Activated T-cell treated with anti-CD3 and anti-CD28 coated beads, Interleukin-2, amount 50 U/mL, for 1 hour (primary cell): ENCODE data around the gene FRYL.

Experiments used
- DNase-seq: peaks from one replicate; pipeline ENCODE4 v3.0.0-alpha.2; 2020

FRYL gene

GRCh38 chr4:48602763-48603162 is 177.3 kb downstream of the FRYL start:
- DNase-seq = no peak

- no peak for DNase-seq
Measured at GRCh38 chr4:48602222-48602621, 177.9 kb downstream of the FRYL start.

GRCh38 chr4:48596336-48596735 is 183.7 kb downstream of the FRYL start:
- no peak for DNase-seq

GRCh38 chr4:48594180-48594579 is 185.9 kb downstream of the FRYL start:
- DNase-seq = no peak

GRCh38 chr4:48591372-48591771 is 188.7 kb downstream of the FRYL start:
- DNase-seq = no peak

- DNase-seq = no peak
Measured at GRCh38 chr4:48590884-48591283, 189.2 kb downstream of the FRYL start.

- no peak for DNase-seq
Measured at GRCh38 chr4:48589098-48589445, 191.0 kb downstream of the FRYL start.

- no peak for DNase-seq
Measured at GRCh38 chr4:48588230-48589097, 191.6 kb downstream of the FRYL start.

GRCh38 chr4:48585401-48585800 is 194.7 kb downstream of the FRYL start:
- no peak for DNase-seq

- DNase-seq = no peak
Measured at GRCh38 chr4:48578132-48578968, 201.7 kb downstream of the FRYL start.

GRCh38 chr4:48575964-48576363 is 204.1 kb downstream of the FRYL start:
- no peak for DNase-seq

GRCh38 chr4:48571471-48571870 is 208.6 kb downstream of the FRYL start:
- DNase-seq = no peak

- no peak for DNase-seq
Measured at GRCh38 chr4:48570646-48571220, 209.3 kb downstream of the FRYL start.

- no peak for DNase-seq
Measured at GRCh38 chr4:48566034-48566384, 214.1 kb downstream of the FRYL start.

GRCh38 chr4:48565362-48566033 is 214.6 kb downstream of the FRYL start:
- no peak for DNase-seq

GRCh38 chr4:48564151-48564550 is 215.9 kb downstream of the FRYL start:
- no peak for DNase-seq

GRCh38 chr4:48558819-48559218 is 221.3 kb downstream of the FRYL start:
- DNase-seq = no peak

- DNase-seq = no peak
Measured at GRCh38 chr4:48558026-48558425, 222.1 kb downstream of the FRYL start.

GRCh38 chr4:48557478-48557877 is 222.6 kb downstream of the FRYL start:
- DNase-seq = no peak

GRCh38 chr4:48556268-48556667 is 223.8 kb downstream of the FRYL start:
- no peak for DNase-seq

GRCh38 chr4:48554606-48555005 is 225.5 kb downstream of the FRYL start:
- no peak for DNase-seq

- no peak for DNase-seq
Measured at GRCh38 chr4:48553720-48554119, 226.4 kb downstream of the FRYL start.

- DNase-seq = no peak
Measured at GRCh38 chr4:48546336-48546735, 233.7 kb downstream of the FRYL start.
